ENCODE measurements around the gene STK38. TPM values are rescaled to one million over a fixed set of nuclear protein-coding genes. Genes with fewer than 3 reads are reported as not detected.
"Not testable (repeated sequence)": the region's sequence is repeated elsewhere in the genome, so short reads cannot be mapped to it uniquely, and the experiment has no call there.

STK38 gene
- total RNA-seq, 1 donor from 2014 or later = 35.0 TPM

- H3K9me3 ChIP-seq = no peaks in the 10 kb centered on the region
- H3K4me3 ChIP-seq = no peak overlapping the region
- peaks cover 88% of the 10 kb centered on the region for H3K36me3 ChIP-seq
- no peak overlapping the region for H3K27ac ChIP-seq
- no peak for TF ChIP-seq CTCF (IDR thresholded peaks at IDR 0.05)
- ATAC-seq (no peak), DNase-seq (no peak)
- intact Hi-C loops (cut with DNase I) = no loop called here
- no peaks in the 10 kb centered on the region for H3K27me3 ChIP-seq (ENCODE audit: low read depth)
- H3K4me1 ChIP-seq = no peaks in the 10 kb centered on the region
Measured at GRCh38 chr6:36484736-36485135, 62.5 kb downstream of the STK38 start.

- not testable (repeated sequence) for ATAC-seq
Measured at GRCh38 chr6:36483326-36483725, 64.0 kb downstream of the STK38 start.

GRCh38 chr6:36479256-36479655 is 68.0 kb downstream of the STK38 start:
- Histone ChIP-seq H3K36me3 (peaks cover 58% of the 10 kb centered on the region), H3K27me3 (ENCODE audit: low read depth) (no peaks in the 10 kb centered on the region), H3K27ac (no peak overlapping the region), H3K9me3 (no peaks in the 10 kb centered on the region), H3K4me1 (no peaks in the 10 kb centered on the region), H3K4me3 (no peak overlapping the region)
- no peak for DNase-seq
- no peak for TF ChIP-seq CTCF (IDR thresholded peaks at IDR 0.05)
- no peak for ATAC-seq
- intact Hi-C loops (cut with DNase I) = no loop called here

More at GRCh38 chr6:36483326-36483725, 64.0 kb downstream of the STK38 start:
- intact Hi-C loops (cut with DNase I); H3K4me3 ChIP-seq; DNase-seq; H3K4me1 ChIP-seq; H3K9me3 ChIP-seq; H3K27ac ChIP-seq; H3K27me3 ChIP-seq (ENCODE audit: low read depth): not testable (repeated sequence)
- H3K36me3 ChIP-seq = peaks cover 86% of the 10 kb centered on the region

- H3K27me3 ChIP-seq (ENCODE audit: low read depth) = no peaks in the 10 kb centered on the region
- H3K4me3 ChIP-seq = no peak overlapping the region
- ATAC-seq (no peak), DNase-seq (no peak)
- H3K27ac ChIP-seq = no peak overlapping the region
- no peaks in the 10 kb centered on the region for H3K4me1 ChIP-seq
- peaks cover 52% of the 10 kb centered on the region for H3K36me3 ChIP-seq
- intact Hi-C loops (cut with DNase I) = no loop called here
- no peaks in the 10 kb centered on the region for H3K9me3 ChIP-seq
- no peak for TF ChIP-seq CTCF (IDR thresholded peaks at IDR 0.05)
Measured at GRCh38 chr6:36478051-36478526, 69.2 kb downstream of the STK38 start.

GRCh38 chr6:36469946-36470345 is 77.3 kb downstream of the STK38 start:
- no peak for TF ChIP-seq CTCF (IDR thresholded peaks at IDR 0.05)
- Histone ChIP-seq H3K27me3 (ENCODE audit: low read depth) (no peaks in the 10 kb centered on the region), H3K4me3 (no peak overlapping the region), H3K27ac (no peak overlapping the region), H3K9me3 (no peaks in the 10 kb centered on the region), H3K36me3 (peaks cover 41% of the 10 kb centered on the region), H3K4me1 (no peaks in the 10 kb centered on the region)
- DNase-seq (no peak), ATAC-seq (no peak)
- intact Hi-C loops (cut with DNase I) = no loop called here

- Histone ChIP-seq H3K9me3 (no peaks in the 10 kb centered on the region), H3K4me3 (no peak overlapping the region), H3K27ac (no peak overlapping the region), H3K36me3 (peaks cover 34% of the 10 kb centered on the region), H3K4me1 (no peaks in the 10 kb centered on the region), H3K27me3 (ENCODE audit: low read depth) (no peaks in the 10 kb centered on the region)
- intact Hi-C loops (cut with DNase I) = no loop called here
- no peak for ATAC-seq
- no peak for DNase-seq
- no peak for TF ChIP-seq CTCF (IDR thresholded peaks at IDR 0.05)
Measured at GRCh38 chr6:36469148-36469661, 78.1 kb downstream of the STK38 start.
